Activated CD8-positive, alpha-beta T cell treated with anti-CD3 and anti-CD28 coated beads, Interleukin-2, amount 10 ng/mL, durations not matched to agents 7 days and 5 days (primary cell): ENCODE data around the gene ACTA1. TPM values are rescaled to one million over a fixed set of nuclear protein-coding genes. Genes with fewer than 3 reads are reported as not detected.

Source experiments
- ATAC-seq: fragments of 150-1000 bp; cut with Tn5 transposase; one replicate; pipeline ENCODE4 v1.10.0; 2021; ENCODE audit warnings: moderate library complexity
- CTCF ChIA-PET: fragments of 350-600 bp; sonication (Branson Sonifier 250); formaldehyde crosslinking; loops from one replicate; lab custom pipeline; 2021; ENCODE audit warnings: antibody characterized with exemption; lab: Charles Lee
- POLR2A ChIA-PET: fragments of 350-600 bp; sonication (Branson Sonifier 250); formaldehyde crosslinking; loops from one replicate; lab custom pipeline; 2021; ENCODE audit warnings: antibody characterized with exemption; lab: Charles Lee
- DNase-seq: peaks from one replicate; pipeline ENCODE4 v3.0.0-alpha.2; 2020
- H3K27ac Mint-ChIP-seq: one replicate; pipeline ENCODE4 v1.8.0; 2021; ENCODE audit warnings: mild to moderate bottlenecking, mixed read lengths
- H3K27me3 Mint-ChIP-seq: one replicate; pipeline ENCODE4 v1.8.0; 2021; ENCODE audit warnings: low read depth, mixed read lengths
- H3K36me3 Mint-ChIP-seq: one replicate; pipeline ENCODE4 v1.8.0; 2021; ENCODE audit warnings: low read depth, mixed read lengths
- H3K4me1 Mint-ChIP-seq: one replicate; pipeline ENCODE4 v1.8.0; 2021; ENCODE audit warnings: low read depth, mixed read lengths
- H3K4me3 Mint-ChIP-seq: one replicate; pipeline ENCODE4 v1.8.0; 2021; ENCODE audit warnings: mild to moderate bottlenecking, mixed read lengths
- H3K9me3 Mint-ChIP-seq: one replicate; pipeline ENCODE4 v1.8.0; 2022; ENCODE audit warnings: mixed read lengths; ENCODE audit not compliant: insufficient read depth
- total RNA-seq, 2 experiments: library from RNA; stranded (reverse); gene quantifications; one replicate each; pipeline ENCODE4 v1.2.3, GENCODE V29; 2021

Gene ACTA1
- total RNA-seq, 2 experiments from 2014 or later, result not detected

GRCh38 chr1:229388897-229389580, 44.9 kb downstream of the ACTA1 start:
- no peak overlapping the region for H3K27ac Mint-ChIP-seq
- H3K4me3 Mint-ChIP-seq, result no peak overlapping the region
- H3K36me3 Mint-ChIP-seq, result no peaks in the 10 kb centered on the region
- no peaks in the 10 kb centered on the region for H3K9me3 Mint-ChIP-seq
- DNase-seq (no peak), ATAC-seq (no peak)
- peaks cover 25% of the 10 kb centered on the region for H3K27me3 Mint-ChIP-seq
- CTCF ChIA-PET, result no interaction called here
- POLR2A ChIA-PET, result no interaction called here
- H3K4me1 Mint-ChIP-seq, result no peaks in the 10 kb centered on the region

- no peak overlapping the region for H3K27ac Mint-ChIP-seq
- no peak overlapping the region for H3K4me3 Mint-ChIP-seq
- no peaks in the 10 kb centered on the region for H3K9me3 Mint-ChIP-seq
- peaks cover 21% of the 10 kb centered on the region for H3K27me3 Mint-ChIP-seq
- POLR2A ChIA-PET, result no interaction called here
- CTCF ChIA-PET, result interaction anchor here (0.9 kb wide), 1 partner anchor 129 kb away, joined by 3 read pairs; no protein-coding TSS in a partner anchor
- H3K4me1 Mint-ChIP-seq, result no peaks in the 10 kb centered on the region
- ATAC-seq, result no peak
- DNase-seq, result no peak
- no peaks in the 10 kb centered on the region for H3K36me3 Mint-ChIP-seq
Measured at GRCh38 chr1:229385853-229386456, 47.9 kb downstream of the ACTA1 start.

DNA sequence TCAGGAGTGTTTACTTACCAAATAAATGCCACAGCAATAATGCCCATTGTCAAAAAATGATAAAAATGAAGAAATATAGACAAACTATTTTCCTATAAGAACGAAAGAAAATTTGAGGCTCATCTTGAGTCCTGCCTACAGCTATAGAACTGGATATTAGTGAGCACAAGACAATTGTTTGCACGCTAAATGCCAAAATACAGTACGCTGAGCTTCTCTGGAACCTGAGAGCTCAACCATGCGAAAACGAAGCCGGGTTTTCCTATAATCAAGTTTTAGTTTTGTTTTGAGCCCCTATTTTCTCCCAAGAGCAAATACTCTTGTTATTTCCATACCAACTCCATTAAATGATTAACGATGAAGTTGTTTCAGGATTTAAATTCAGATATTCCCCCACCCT, 49.1 kb downstream of the ACTA1 start:
- peaks cover 26% of the 10 kb centered on the region for H3K27me3 Mint-ChIP-seq
- CTCF ChIA-PET, result interaction anchor here (0.9 kb wide), 1 partner anchor 127 kb away, joined by 3 read pairs; no protein-coding TSS in a partner anchor
- ATAC-seq, result no peak
- H3K4me3 Mint-ChIP-seq, result no peak overlapping the region
- H3K36me3 Mint-ChIP-seq, result no peaks in the 10 kb centered on the region
- no peak overlapping the region for H3K27ac Mint-ChIP-seq
- H3K4me1 Mint-ChIP-seq, result no peaks in the 10 kb centered on the region
- DNase-seq, result no peak
- H3K9me3 Mint-ChIP-seq, result no peaks in the 10 kb centered on the region
- POLR2A ChIA-PET, result no interaction called here

DNA sequence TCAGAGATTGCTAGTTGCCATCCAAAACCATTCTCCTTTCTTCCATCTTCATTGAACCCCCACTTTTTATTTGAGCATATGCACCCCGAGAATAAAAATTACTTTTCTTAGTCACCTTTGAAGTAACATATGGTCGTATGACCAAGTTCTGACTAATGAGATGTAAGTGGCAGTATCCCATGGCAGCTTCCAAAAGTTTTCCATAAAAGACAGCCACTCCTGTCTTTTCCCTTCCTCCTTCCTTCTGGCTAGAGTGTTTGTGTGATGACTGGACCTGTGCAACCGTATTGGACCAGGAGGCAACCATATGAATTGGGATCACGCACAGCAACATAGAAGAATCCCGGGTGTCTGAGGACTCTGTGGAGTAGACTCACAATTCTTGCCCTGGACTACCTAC, 49.9 kb downstream of the ACTA1 start:
- POLR2A ChIA-PET, result no interaction called here
- CTCF ChIA-PET, result no interaction called here
- Mint-ChIP-seq H3K27me3 (peaks cover 26% of the 10 kb centered on the region), H3K9me3 (no peaks in the 10 kb centered on the region), H3K4me3 (no peak overlapping the region), H3K27ac (no peak overlapping the region), H3K36me3 (no peaks in the 10 kb centered on the region), H3K4me1 (no peaks in the 10 kb centered on the region)
- ATAC-seq (no peak), DNase-seq (no peak)

- DNase-seq (no peak), ATAC-seq (no peak)
- Mint-ChIP-seq H3K36me3 (no peaks in the 10 kb centered on the region), H3K27me3 (peaks cover 28% of the 10 kb centered on the region), H3K4me1 (no peaks in the 10 kb centered on the region), H3K9me3 (no peaks in the 10 kb centered on the region), H3K4me3 (no peak overlapping the region), H3K27ac (no peak overlapping the region)
- ChIA-PET CTCF (no interaction called here), POLR2A (no interaction called here)
Measured at GRCh38 chr1:229383188-229383587, 50.7 kb downstream of the ACTA1 start.

Other genes with a start within 250 kb of the ACTA1 start
- 10 to 100 TPM; 40.4 to 41.7 TPM for gene RAB4A, start 163.0 kb downstream of the ACTA1 start, total RNA-seq
- gene CCSAP, start 91.0 kb downstream of the ACTA1 start, total RNA-seq, result 10 to 100 TPM; 11.7 to 11.9 TPM
- gene NUP133, start 74.2 kb upstream of the ACTA1 start, total RNA-seq, result 10 to 100 TPM; 46.8 to 49.7 TPM
- 10 to 100 TPM; 32.4 to 39.9 TPM for gene ABCB10, start 124.6 kb upstream of the ACTA1 start, total RNA-seq
- 10 to 100 TPM; 30.2 to 30.7 TPM for gene TAF5L, start 192.0 kb upstream of the ACTA1 start, total RNA-seq
- gene URB2, start 192.2 kb upstream of the ACTA1 start, total RNA-seq, result 10 to 100 TPM; 17.2 to 17.5 TPM